Neural cell (in vitro differentiated cells): ENCODE results near the gene CARD14.

Experiments used
- EP300 ChIP-seq: fragments of 450-650 bp; conservative IDR thresholded peaks from 2 replicates; pipeline ENCODE4 v1.6.1; 2014; ENCODE audit warnings: antibody characterized with exemption, mild to moderate bottlenecking, moderate library complexity; ENCODE audit not compliant: poor library complexity, severe bottlenecking
- EZH2 ChIP-seq: fragments of 200-600, 300-800 bp; shearing (Covaris generic), sonication (generic); IDR thresholded peaks from 2 replicates; pipeline ENCODE4 v1.6.1; 2014; ENCODE audit warnings: antibody characterized with exemption, low read length, borderline replicate concordance, mild to moderate bottlenecking; ENCODE audit not compliant: insufficient read depth, poor library complexity, severe bottlenecking
- MXI1 ChIP-seq: fragments of 450-650 bp; conservative IDR thresholded peaks from 2 replicates; pipeline ENCODE4 v1.6.1; 2014; ENCODE audit warnings: antibody characterized with exemption, mild to moderate bottlenecking; ENCODE audit not compliant: poor library complexity, severe bottlenecking
- SMC3 ChIP-seq: fragments of 450-650 bp; conservative IDR thresholded peaks from 2 replicates; pipeline ENCODE4 v1.6.1; 2014; ENCODE audit warnings: antibody characterized with exemption, mild to moderate bottlenecking, moderate library complexity; ENCODE audit not compliant: poor library complexity
- TF ChIP-seq, protein P1 (sequence below): fragments of 450-650 bp; IDR thresholded peaks from 2 replicates; pipeline ENCODE4 v1.5.1; 2014; ENCODE audit warnings: antibody characterized with exemption, mild to moderate bottlenecking, moderate library complexity; ENCODE audit not compliant: poor library complexity, severe bottlenecking

DNA sequence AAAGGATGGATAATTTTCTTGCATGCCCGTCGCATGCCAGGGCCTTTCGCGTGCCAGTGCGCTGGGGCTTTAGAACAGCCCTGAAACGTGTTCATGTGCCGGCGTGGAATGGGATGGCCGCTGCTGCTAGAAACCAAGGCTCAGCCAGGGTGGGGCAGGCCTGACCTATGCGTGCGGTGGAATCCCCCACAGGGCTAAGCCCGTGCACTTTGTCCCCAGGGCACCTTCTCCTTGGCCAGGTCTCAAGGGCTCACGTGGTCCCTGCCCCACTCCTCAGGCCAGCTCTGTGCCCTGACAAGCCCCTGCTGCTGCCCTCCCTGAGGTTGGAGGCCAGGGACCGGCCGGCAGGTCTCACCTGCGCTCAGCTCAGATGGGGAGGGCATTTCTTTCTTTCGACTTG is 77.7 kb downstream of the CARD14 start:
- TF ChIP-seq SMC3 (no peak), EP300 (no peak), EZH2 (no peak), MXI1 (no peak)
- TF ChIP-seq, protein P1, sequence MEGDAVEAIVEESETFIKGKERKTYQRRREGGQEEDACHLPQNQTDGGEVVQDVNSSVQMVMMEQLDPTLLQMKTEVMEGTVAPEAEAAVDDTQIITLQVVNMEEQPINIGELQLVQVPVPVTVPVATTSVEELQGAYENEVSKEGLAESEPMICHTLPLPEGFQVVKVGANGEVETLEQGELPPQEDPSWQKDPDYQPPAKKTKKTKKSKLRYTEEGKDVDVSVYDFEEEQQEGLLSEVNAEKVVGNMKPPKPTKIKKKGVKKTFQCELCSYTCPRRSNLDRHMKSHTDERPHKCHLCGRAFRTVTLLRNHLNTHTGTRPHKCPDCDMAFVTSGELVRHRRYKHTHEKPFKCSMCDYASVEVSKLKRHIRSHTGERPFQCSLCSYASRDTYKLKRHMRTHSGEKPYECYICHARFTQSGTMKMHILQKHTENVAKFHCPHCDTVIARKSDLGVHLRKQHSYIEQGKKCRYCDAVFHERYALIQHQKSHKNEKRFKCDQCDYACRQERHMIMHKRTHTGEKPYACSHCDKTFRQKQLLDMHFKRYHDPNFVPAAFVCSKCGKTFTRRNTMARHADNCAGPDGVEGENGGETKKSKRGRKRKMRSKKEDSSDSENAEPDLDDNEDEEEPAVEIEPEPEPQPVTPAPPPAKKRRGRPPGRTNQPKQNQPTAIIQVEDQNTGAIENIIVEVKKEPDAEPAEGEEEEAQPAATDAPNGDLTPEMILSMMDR: no peak
